HepG2 (cell line): ENCODE data around the gene GJC2. TPM values are rescaled to one million over a fixed set of nuclear protein-coding genes. Genes with fewer than 3 reads are reported as not detected.

Source experiments
- AKAP8 ChIP-seq: sonication (generic); formaldehyde crosslinking; IDR thresholded peaks from 2 replicates; pipeline ENCODE4 v1.5.1; 2020; ENCODE audit warnings: mild to moderate bottlenecking, missing genetic modification reagents
- MTF2 ChIP-seq: sonication (generic); formaldehyde crosslinking; IDR thresholded peaks from 2 replicates; pipeline ENCODE4 v1.5.0; 2020; ENCODE audit warnings: missing genetic modification reagents, borderline replicate concordance
- MXI1 ChIP-seq: IDR thresholded peaks from 3 replicates; pipeline ENCODE4 v1.6.1; 2012; ENCODE audit warnings: low read depth, low read length, inconsistent platforms, borderline replicate concordance
- RARG ChIP-seq: sonication (generic); formaldehyde crosslinking; IDR thresholded peaks from 2 replicates; pipeline ENCODE4 v1.4.0; 2020; ENCODE audit warnings: low read depth, mild to moderate bottlenecking, missing genetic modification reagents
- RERE ChIP-seq: IDR thresholded peaks from 2 replicates; pipeline ENCODE4 v1.6.1; 2016; ENCODE audit warnings: low read depth, missing genetic modification reagents, missing compliant biosample characterization
- SAP130 ChIP-seq: IDR thresholded peaks from 2 replicates; pipeline ENCODE4 v1.6.1; 2016; ENCODE audit warnings: low read depth
- SIX1 ChIP-seq: sonication (generic); formaldehyde crosslinking; IDR thresholded peaks from 2 replicates; pipeline ENCODE4 v1.4.0; 2020; ENCODE audit warnings: missing genetic modification reagents, borderline replicate concordance
- SSRP1 ChIP-seq: IDR thresholded peaks from 2 replicates; pipeline ENCODE4 v1.6.1; 2016; ENCODE audit warnings: control low read depth
- THAP7 ChIP-seq: sonication (generic); formaldehyde crosslinking; IDR thresholded peaks from 2 replicates; pipeline ENCODE4 v1.8.1; 2023; ENCODE audit warnings: mild to moderate bottlenecking, missing genetic modification reagents
- THRA ChIP-seq: sonication (generic); formaldehyde crosslinking; IDR thresholded peaks from 2 replicates; pipeline ENCODE4 v1.4.0; 2020; ENCODE audit warnings: missing genetic modification reagents, borderline replicate concordance
- ZBTB3 ChIP-seq: sonication (generic); formaldehyde crosslinking; IDR thresholded peaks from 2 replicates; pipeline ENCODE4 v1.4.0; 2020; ENCODE audit warnings: low read depth, mild to moderate bottlenecking, moderate library complexity, missing genetic modification reagents, borderline replicate concordance
- ZBTB7B ChIP-seq: sonication (generic); formaldehyde crosslinking; IDR thresholded peaks from 2 replicates; pipeline ENCODE4 v1.4.0; 2020; ENCODE audit warnings: missing genetic modification reagents
- ZFP36 ChIP-seq: fragments of 150-350 bp; IDR thresholded peaks from 2 replicates; pipeline ENCODE4 v1.6.1; 2018; ENCODE audit warnings: borderline replicate concordance, low read length, low read depth; ENCODE audit not compliant: partially characterized antibody
- ZFX ChIP-seq: sonication (generic); formaldehyde crosslinking; IDR thresholded peaks from 2 replicates; pipeline ENCODE4 v1.4.0; 2020; ENCODE audit warnings: mild to moderate bottlenecking, low read depth, missing genetic modification reagents, moderate library complexity
- ZIK1 ChIP-seq: sonication (generic); formaldehyde crosslinking; IDR thresholded peaks from 2 replicates; pipeline ENCODE4 v1.5.0; 2020; ENCODE audit warnings: mild to moderate bottlenecking, low read depth, missing genetic modification reagents, borderline replicate concordance
- ZNF446 ChIP-seq: sonication (generic); formaldehyde crosslinking; IDR thresholded peaks from 2 replicates; pipeline ENCODE4 v1.5.0; 2020; ENCODE audit warnings: mild to moderate bottlenecking, missing genetic modification reagents
- ZNF589 ChIP-seq: sonication (generic); formaldehyde crosslinking; conservative IDR thresholded peaks from 2 replicates; pipeline ENCODE4 v1.8.0; 2022; ENCODE audit warnings: mild to moderate bottlenecking, moderate library complexity, missing genetic modification reagents
- polyA plus RNA-seq, 8 experiments: library from polyadenylated mRNA; depleted of rRNA in 3 of 8; stranded (reverse) in 7 of 8; unstranded in 1 of 8; fragments of >200 nt; fragmentation: Illumina TruSeq in 4 of 8; extraction: Trizol in 4 of 8; gene quantifications; 2 replicates each; pipeline versions ENCODE4 v1.2.1 to v1.2.3, GENCODE V29; 2011 to 2016; ENCODE audit warnings: low read depth in 4 of 8, missing spikeins in 1 of 8, mixed read lengths in 1 of 8; ENCODE audit not compliant: insufficient read depth in 1 of 8
- total RNA-seq, 5 experiments: library from RNA; depleted of rRNA; stranded (reverse); fragments of >200 nt; fragmentation: Illumina TruSeq; extraction: Trizol; gene quantifications; 2 replicates each; pipeline ENCODE4 v1.2.3, GENCODE V29; 2016; ENCODE audit warnings: low read depth in 1 of 5
- TF ChIP-seq, protein P1 (sequence below): sonication (generic); formaldehyde crosslinking; IDR thresholded peaks from 2 replicates; pipeline ENCODE4 v1.4.0; 2020; ENCODE audit warnings: mild to moderate bottlenecking, missing genetic modification reagents

GJC2 gene
- total and polyA plus RNA-seq, 2 of the 13 experiments (the other 11 are each of a cell fraction or from before 2014, with no cell fraction given): 1.6 to 3.8 TPM

DNA sequence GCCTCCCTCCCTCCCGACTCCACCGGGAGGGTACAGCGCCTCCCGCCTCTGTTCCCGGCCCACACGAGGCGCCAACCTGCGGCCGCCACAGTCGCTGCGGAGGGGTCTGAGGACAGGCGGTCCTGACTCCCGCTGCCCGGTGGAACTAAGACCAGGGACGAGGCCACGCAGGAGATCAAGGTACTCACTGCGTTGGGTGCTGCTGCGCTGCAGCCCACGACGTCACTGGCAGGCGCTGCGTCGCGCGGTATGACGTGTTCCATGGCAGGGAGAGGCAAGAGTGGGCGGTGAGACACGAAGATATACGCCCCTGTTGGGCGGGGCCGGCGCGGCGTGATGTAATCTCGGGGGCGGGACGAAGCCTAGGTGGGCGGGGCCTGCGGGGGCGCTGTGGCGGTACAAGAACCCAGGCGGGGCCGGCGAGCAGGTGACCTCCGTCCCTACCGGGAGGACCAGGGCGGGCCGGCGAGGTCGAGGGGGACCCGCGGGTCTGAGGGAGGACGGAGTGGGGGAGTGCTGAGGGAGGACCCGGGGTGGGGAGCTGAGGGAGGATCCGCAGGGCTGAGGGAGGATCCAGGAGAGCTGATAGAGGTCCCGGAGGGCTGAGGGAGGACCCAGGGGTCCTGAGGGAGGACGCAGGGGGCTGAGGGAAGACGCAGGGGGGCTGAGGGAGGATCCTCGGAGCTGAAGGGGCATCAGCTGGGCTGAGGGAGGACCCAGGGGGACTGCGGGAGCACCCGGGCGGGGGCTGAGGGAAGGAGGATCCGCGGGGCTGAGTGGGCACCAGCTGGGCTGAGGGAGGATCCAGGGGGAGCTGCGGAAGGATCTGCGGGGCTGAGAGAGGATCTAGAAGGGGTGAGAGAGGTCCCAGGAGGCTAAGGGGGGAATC is 40.4 kb upstream of the GJC2 start, which contains the start of gene MRPL55 (continued):
- 0 out of 2 replicates have a peak, but pooled peaks have one; percentile 29 for TF ChIP-seq ZNF446 (CRISPR knock-in tag)
- TF ChIP-seq AKAP8 (CRISPR knock-in tag): no peak; the same call in 1 of the 2 replicates
- TF ChIP-seq, protein P1, sequence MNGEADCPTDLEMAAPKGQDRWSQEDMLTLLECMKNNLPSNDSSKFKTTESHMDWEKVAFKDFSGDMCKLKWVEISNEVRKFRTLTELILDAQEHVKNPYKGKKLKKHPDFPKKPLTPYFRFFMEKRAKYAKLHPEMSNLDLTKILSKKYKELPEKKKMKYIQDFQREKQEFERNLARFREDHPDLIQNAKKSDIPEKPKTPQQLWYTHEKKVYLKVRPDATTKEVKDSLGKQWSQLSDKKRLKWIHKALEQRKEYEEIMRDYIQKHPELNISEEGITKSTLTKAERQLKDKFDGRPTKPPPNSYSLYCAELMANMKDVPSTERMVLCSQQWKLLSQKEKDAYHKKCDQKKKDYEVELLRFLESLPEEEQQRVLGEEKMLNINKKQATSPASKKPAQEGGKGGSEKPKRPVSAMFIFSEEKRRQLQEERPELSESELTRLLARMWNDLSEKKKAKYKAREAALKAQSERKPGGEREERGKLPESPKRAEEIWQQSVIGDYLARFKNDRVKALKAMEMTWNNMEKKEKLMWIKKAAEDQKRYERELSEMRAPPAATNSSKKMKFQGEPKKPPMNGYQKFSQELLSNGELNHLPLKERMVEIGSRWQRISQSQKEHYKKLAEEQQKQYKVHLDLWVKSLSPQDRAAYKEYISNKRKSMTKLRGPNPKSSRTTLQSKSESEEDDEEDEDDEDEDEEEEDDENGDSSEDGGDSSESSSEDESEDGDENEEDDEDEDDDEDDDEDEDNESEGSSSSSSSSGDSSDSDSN (CRISPR knock-in tag): peak; percentile 72
- 0 out of 2 replicates have a peak, but pooled peaks have one; percentile 76 for TF ChIP-seq MTF2 (CRISPR knock-in tag)
- TF ChIP-seq THAP7 (CRISPR knock-in tag): peak; percentile 62; the same call in 1 of the 2 replicates
- TF ChIP-seq RERE: no peak
- TF ChIP-seq SAP130: peak; percentile 98
- peak; percentile 55; the same call in 1 of the 2 replicates for TF ChIP-seq THRA
- TF ChIP-seq ZNF589: peak; percentile 85; the same call in 1 of the 2 replicates
- no peak for TF ChIP-seq RARG (CRISPR knock-in tag)
- TF ChIP-seq SIX1 (CRISPR knock-in tag): no peak
- TF ChIP-seq ZIK1 (CRISPR knock-in tag): peak; percentile 92
- peak; percentile 31; the same call in 1 of the 2 replicates for TF ChIP-seq ZBTB7B (CRISPR knock-in tag)
- peak; percentile 94; the same call in 2 of the 3 replicates for TF ChIP-seq MXI1
- TF ChIP-seq ZBTB3 (CRISPR knock-in tag): no peak
- no peak for TF ChIP-seq SSRP1 (CRISPR knock-in tag)
- TF ChIP-seq ZFX (CRISPR knock-in tag): peak; percentile 93
- TF ChIP-seq ZFP36: no peak
